GM19025 (cell line): Measurements from ENCODE around the gene FBN3.
"Not testable (repeated sequence)": the region's sequence is repeated elsewhere in the genome, so short reads cannot be mapped to it uniquely, and the experiment has no call there.

Experiments
- ATAC-seq: cut with Tn5 transposase; IDR thresholded peaks from one replicate; pipeline ENCODE4 v1.9.1; 2021; ENCODE audit warnings: mild to moderate bottlenecking, low read depth, moderate library complexity; ENCODE audit not compliant: unreplicated experiment

The FBN3 gene

DNA sequence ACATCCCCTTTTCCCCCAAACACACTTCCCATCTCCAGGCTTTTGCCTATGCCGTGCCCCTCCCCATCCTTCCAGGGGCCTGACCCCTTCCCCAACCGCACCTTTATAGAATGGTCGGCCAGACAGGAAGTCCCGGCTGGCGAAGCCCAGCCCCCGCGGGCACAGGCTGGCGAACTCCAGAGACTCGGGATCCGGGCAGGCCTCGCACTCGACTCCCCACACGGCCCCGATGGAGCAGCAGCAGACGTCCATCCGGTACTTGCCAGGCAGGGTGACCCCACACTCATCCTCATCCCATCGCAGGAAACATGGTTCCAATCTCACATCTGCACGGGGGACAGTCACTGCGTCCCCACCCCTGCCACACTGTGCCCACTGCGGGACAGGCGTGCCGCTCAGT, 25.7 kb downstream of the FBN3 start:
- no peak for ATAC-seq

DNA sequence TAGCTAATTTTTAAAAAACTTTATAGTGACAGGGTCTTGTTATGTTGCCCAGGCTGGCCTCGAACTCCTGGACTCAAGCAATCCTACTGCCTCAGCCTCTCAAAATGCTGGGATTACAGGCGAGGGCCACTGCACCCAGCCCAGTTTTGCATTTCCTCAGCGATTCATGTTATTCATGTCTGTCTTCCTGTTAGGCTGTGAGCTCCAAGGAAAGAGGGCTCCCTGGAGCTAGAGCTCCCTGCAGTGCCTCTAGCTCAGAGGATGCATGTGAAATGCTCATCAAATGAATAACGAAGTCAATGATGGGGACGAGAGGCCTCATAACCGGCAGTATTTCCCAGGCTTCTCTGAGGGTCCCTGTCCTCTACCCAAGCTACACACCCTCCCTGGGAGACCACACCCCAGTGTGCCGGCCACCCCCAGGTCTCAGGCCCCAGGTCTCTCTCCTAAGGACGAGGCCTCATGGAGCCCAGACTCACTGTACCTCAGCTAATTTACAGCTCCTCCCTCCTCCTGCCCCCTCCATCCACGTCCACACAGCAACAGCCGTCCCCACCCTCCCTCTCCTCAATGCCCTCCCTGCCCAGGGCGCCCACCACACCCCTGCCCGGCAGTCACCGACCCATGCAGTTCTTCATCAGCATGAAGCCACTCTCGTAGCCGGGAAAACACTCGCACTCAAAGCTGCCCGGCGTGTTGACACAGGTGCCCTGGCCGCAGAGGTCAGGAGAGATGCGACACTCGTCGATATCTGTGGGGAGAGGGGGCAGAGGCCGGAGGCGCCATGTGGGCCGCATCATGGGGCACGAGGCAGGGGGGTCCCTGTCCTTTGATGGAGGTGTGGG, 28.5 kb downstream of the FBN3 start:
- ATAC-seq: no peak

DNA sequence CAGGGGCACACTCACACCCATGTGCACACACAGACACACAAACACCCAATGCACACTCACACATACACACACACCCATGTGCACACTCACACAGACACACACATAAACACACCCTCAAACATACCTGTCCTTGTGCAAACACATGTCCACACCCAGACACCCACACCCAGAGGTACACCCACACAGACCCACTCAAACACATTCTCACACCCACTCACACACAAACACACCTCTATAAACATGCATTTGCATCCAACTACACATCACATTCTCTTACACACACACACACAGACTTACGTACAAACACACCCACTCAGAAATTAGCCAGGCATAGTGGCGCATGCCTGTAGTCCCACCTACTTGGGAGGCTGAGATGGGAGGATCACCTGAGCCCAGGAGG, 31.4 kb downstream of the FBN3 start:
- ATAC-seq: no peak

DNA sequence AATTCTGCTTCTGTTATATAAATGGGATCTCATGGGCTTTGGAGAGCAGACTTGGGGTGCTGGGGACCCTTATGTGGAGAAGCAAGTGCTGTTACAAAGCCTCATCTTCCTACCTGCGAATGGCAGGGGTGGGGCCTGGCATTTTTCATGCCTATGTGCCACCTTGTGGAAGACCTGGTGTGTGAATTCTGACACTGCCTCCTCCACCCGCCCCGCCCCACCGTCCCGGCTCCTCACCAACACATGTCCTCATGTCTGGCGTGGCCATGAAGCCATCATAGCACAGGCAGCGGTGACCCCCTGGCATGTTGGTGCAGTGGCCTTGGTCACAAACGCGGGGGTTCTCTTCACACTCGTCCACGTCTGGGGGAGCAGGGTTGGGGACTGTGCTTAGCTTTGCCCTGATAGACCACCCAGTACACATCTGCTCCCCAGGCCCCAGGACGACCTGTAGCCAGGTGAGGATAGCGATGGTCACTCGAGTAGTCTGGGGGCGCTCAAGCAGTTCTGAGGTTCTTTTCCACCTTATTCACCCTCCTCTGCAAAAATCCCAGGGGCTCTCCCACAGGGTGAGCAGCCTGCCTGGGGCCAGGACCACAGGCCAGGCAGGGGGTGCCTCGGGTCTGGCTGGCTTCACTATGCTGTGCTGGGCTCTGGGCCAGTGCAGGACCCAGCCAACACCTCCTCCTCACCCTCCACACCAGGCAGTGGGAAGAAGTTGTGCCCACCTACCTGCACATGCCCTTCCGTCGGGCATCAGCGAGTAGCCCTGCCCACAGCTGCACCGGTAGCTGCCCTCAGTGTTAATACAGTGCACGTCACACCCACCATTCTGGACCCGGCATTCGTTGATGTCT, 32.7 kb downstream of the FBN3 start:
- ATAC-seq: no peak

DNA sequence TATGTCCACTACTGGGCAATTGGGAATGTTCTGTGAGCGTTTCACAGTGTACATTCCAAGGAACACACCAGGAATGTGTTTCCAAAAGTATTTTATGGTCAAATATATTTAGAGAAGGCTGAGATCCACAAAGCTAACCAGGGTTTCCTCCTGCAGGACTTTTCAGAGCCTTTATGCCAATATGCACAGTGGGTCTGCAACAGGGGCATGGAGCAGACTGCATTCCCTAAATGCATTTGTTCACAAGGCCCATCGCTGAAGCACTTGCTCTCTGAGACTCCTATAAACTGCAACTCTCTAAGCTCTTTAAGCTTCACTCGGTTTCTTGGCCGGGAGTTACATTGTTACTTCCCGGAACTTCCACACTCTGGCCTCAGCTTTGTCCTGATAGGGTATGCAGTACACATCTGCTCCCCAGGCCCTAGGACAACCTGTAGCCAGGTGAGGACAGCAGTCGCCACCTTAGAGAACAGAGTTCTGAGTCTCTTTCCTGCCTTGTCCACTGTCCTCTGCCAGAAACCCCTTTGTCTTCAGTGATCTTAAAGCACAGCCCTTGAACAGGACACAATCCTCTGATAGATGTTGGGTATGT, 33.5 kb downstream of the FBN3 start:
- no peak for ATAC-seq

DNA sequence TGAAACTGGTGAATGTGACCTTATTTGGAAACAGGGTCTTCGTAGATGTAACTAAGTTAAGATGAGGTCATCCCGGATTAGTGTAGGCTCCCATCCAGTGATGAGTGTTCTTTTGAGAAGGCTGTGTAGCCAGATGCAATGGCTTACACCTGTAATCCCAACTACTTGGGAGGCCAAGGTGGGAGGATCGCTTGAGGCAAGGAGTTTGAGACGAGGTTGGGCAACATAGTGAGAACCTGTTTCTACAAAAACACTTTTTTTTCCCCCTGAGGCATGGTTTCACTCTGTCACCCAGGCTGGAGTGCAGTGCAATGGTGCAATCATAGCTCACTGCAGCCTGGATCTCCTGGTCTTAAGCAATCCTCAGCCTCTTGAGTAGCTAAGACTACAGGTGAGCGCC, 36.4 kb downstream of the FBN3 start:
- ATAC-seq: no peak

DNA sequence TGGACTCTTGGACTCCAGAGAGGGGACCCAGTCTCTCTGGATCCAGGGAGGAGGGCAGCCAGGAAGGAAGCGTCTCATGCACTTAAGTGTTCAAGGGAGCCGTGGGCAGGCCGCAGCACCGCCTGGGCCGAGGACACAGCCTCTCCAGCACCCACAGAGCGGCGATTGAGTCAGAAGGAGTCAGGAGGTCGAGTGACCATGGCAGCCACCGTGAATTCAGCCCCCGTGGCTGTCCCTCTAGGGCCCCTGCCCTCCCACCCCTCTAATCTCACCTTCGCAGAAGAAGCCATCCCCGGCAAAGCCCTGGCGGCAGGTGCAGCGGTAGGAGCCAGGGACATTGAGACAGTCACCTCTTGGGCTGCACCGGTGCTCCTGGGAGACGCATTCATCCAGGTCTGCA, 38.0 kb downstream of the FBN3 start:
- ATAC-seq: no peak

DNA sequence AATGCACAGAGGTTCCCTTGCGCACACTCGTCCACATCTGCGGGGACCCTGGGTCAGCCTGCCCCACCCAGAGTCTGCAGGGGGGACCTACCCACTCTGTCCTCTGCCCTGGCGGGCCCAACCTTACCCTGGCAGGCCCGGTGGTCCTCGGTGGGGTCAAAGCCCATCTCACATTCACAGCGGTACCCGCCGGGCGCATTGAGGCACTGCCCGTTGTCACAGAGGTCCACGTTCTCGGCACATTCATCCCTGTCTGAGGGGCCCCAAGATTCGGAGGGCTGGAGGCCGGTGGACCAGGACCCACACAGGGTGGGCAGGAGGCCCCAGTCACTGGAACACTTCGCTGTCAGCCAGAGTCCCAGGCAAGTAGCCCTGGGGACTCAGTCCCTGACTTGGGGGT, 38.5 kb downstream of the FBN3 start:
- ATAC-seq: no peak

DNA sequence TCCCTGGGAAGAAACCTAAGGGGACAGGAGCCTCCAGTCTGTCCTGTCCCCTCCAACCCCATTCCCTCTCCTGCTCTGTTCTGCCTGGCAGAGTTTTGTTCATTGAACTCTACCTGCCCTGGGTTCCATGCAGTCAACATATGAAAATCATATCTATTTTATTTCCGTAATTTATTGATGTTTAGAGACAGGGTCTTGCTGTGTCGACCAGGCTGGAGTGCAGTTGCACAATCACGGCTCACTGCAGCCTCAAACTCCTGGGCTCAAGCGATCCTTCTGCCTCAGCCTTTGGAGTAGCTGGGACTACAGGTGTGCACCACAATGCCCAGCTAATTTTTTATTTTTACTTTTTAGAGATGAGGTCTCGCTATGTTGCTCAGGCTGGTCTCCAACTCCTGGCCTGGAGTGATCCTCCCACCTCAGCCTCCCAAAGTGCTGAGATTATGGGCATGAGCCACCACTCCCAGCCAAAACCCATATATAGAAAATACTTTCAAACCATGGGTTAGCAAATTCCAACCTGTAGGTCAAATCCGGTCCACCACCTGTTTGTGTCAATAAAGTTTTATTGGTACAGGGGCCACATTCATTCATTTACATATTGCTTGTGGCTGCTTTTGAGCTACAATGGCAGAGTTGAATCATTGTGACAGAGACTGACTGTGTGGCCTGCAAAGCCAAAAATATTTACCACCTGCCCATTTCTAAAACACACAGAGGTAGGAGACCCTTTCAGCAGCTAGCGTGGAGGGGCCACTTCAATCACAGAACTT, 39.3 kb downstream of the FBN3 start:
- ATAC-seq: no peak

DNA sequence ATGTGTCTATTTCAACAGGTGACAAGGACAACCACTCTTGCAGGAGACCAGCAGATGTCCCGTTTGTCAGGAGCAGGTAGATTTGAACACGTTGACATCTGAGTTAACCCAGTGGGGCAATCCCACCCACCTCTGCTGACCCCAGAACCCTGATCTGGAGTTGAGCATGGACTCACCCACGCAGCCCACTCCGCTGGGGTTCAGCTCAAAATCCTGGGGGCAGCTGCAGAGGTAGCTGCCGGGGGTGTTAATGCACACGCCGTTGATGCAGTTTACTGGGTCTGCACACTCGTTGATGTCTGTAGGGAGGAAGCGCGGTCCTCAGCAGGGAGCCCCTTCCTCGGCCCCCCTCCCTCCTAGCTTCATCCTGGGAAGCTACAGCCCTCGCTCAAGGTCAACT, 39.9 kb downstream of the FBN3 start:
- no peak for ATAC-seq

DNA sequence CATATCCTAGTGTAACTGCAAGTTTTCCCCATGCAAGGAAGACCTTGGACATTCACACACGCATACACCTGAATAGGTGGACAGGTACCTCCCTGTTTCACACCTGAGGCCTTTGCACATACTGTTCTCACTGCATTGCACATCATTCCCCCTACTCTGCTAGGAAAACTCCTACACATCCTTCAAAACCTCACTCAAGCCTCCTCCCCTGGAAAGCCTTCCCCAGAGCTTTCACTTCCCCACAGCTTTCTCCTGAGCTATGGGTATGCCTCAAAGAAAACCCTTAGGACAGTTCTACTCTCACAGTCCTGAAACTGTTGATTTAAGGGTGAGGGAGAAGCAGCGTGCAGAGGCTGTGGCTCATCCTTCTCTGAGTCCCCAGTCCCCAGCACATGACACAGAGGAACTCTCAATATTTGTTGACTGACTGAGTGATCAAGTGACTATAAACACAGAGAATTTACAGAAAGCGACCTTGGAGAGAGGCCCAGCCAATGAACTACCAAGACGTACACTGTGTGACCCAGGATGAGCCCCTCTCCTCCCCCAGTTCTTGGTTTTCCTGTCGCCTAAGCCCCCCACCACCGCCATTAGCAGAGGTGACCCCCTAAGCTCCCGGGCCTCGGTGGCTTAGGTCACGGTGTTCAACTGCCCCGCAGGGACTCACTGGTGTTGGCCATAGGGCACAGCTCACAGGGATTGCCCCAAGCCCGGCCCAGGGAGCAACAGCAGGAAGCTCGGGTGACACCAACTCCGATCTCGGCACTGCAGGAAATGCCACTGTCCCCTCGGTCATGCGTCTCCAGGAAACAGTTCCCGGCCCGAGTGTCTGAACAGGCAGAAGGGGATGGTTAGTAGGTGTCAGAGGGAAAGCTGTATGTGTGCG, 40.6 kb downstream of the FBN3 start:
- ATAC-seq: no peak

DNA sequence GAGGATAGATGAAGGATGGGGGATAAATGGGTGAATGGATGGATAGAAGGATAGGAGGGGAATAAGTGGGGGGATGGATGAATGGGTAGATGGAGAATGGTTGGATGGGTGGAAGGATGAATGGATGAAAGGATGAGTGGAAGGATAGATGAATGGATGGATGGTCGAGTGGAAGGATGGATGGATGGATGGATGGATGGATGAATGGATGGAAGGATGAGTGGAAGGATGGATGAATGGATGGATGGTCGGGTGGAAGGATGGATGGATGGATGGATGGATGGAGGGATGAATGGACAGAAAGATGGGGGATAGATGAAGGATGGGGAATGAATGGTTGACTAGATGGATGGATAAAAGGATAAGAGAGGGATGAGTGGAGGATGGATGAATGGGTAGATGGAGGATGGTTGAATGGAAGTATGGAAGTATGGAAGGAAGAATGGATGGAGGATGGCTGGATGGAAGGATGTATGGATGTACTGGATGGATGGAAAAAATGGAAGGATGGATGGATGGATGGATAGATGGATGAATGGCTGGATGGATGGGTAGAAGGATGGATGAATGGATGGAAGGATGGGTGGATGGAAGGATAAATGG, 42.0 kb downstream of the FBN3 start:
- no peak for ATAC-seq

DNA sequence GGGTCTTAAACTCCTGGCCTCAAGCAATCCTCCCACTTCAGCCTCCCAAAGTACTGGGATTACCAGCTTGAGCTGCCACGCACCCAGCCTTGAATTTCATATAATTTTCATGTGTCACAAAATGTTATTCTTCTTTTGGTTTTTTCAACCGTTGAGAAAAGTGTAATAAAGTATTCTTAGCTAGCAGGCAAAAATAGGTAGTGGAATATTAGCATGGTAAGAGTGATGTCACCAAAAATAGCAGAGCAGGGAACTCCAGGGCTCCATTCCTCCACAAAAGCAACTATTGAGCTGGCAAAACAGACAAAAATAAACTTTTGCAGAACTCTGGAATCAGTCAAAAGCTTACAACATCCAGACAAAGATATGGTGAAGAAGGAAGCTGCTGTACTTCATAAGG, 43.9 kb downstream of the FBN3 start:
- no peak for ATAC-seq

DNA sequence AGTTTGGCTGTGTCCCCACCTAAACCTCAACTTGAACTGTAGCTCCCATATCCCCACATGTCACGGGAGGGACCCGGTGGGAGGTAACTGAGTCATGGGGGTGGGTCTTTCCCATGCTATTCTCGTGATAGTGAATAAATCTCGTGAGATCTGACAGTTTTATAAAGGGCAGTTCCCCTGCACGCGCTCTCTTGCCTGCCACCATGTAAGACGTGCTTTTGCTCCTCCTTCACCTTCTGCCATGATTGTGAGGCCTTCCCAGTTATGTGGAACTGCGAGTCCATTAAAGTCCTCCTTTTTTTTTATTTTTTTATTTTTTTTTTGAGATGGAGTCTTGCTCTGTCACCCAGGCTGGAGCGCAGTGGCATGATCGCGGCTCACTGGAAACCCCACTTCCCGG, 47.5 kb downstream of the FBN3 start:
- ATAC-seq: not testable (repeated sequence)

DNA sequence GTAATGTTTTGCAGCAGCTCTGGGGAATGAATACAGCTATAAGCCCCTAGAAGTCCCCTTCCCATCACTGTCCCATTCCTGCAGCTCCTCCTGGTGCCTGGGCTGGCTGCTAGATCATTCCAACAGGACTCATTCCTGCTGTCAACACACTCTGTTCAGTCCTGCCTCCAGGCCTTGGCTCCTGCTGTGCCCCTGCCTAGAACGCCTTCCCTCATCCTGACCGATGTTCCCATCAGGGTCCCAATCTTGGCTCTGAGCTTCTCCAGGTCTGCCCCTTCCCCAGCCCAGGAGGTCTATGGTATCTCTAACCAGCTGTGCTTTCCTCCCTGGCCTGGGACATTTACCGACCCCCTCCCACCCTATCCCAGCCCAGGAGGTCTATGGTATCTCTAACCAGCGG, 48.1 kb downstream of the FBN3 start:
- ATAC-seq: no peak

DNA sequence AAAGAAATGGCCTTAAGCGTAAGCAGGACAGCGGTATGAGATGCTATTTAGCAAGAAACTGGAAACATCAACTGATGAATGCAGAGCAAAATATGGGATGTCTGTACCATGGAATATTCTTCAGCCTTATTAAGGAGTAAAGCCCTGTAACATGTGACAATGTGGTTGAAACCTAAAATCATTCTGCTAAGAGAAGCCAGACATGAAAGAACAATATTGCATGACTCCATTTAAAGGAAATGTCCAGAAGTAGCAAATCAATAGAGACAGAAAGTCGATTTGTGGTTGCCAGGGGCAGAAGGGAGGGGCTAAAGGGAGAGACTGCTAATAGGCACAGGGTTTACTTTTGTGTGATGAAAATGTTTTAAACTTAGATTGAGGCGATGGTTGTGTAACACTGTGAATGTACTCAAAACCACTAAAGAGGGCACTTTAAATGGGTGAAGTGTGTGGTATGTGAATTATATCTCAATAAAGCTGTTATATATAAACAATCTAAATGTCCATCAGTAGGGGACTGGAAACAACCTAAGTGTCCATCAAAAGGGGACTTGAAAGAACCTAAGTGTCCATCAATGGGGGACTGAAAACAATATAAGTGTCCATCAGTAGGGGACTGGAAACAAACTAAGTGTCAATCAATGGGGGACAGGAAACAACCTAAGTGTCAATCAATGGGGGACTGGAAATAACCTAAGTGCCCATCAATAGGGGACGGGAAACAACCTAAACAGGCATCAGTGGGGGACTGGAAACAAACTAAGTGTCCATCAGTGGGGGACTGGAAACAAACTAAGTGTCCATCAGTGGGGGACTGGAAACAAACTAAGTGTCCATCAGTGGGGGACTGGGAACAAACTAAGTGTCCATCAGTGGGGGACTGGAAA, 51.5 kb downstream of the FBN3 start:
- ATAC-seq: no peak

DNA sequence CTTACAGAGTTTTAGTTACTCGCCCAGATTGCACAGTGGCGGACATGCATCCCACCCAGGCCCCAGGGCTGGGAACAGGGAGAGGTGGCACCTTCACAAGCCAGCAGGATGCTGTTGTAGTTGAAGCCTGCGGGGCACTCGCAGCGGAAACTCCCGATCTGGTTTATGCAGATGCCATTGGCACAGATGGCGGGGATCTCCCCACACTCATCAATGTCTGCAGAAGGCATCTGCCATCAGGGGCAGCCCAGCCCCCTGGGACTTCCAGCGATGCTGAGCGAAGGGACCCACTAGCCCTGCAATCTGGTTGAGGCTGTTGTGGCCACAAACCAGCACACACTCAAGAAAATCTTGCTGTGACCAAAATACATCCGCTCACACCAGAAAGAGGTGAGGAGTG, 52.2 kb downstream of the FBN3 start:
- no peak for ATAC-seq

DNA sequence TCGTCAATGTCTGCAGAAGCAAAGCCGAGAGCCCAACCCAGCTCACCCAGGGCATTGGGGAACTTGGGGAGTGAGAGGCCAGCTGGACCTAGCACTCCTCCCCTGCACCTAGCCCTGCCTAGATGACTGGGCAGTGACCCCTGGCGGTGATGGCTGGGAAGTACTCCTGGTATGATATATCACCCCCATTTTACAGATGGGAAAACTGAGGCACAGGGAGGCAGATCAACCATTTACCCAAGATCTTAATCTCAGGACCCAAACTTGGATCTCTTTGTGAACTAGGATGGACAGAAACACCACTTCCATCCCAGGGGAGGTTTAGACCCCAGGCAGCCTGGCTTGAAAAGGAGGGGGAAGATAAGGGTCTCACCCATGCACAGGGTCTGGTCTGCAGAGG, 53.3 kb downstream of the FBN3 start:
- no peak for ATAC-seq
